HG03108 (cell line): ENCODE results near the gene GNRH2.
"Not testable (repeated sequence)": the region's sequence is repeated elsewhere in the genome, so short reads cannot be mapped to it uniquely, and the experiment has no call there.

ENCODE experiments used
- ATAC-seq: cut with Tn5 transposase; IDR thresholded peaks from one replicate; pipeline ENCODE4 v1.9.1; 2021; ENCODE audit warnings: moderate library complexity; ENCODE audit not compliant: unreplicated experiment

GNRH2 gene

GRCh38 chr20:3072530-3073250 lies 29.3 kb downstream of the GNRH2 start:
- ATAC-seq, result no peak

GRCh38 chr20:3073251-3073643 lies 29.8 kb downstream of the GNRH2 start:
- not testable (repeated sequence) for ATAC-seq

- no peak for ATAC-seq
Measured at GRCh38 chr20:3074812-3075211, 31.4 kb downstream of the GNRH2 start.

- ATAC-seq, result not testable (repeated sequence)
Measured at GRCh38 chr20:3075315-3075714, 31.9 kb downstream of the GNRH2 start.

GRCh38 chr20:3077618-3078134 lies 34.3 kb downstream of the GNRH2 start:
- ATAC-seq, result no peak

- no peak for ATAC-seq
Measured at GRCh38 chr20:3080939-3081388, 37.5 kb downstream of the GNRH2 start.

- no peak for ATAC-seq
Measured at GRCh38 chr20:3081641-3082040, 38.2 kb downstream of the GNRH2 start.

- ATAC-seq, result no peak
Measured at GRCh38 chr20:3082306-3082951, 39.0 kb downstream of the GNRH2 start.

GRCh38 chr20:3082955-3083952 lies 39.8 kb downstream of the GNRH2 start:
- ATAC-seq, result no peak

GRCh38 chr20:3084283-3084985 lies 41.0 kb downstream of the GNRH2 start, which contains the start of gene AVP:
AVP (minus strand) TSS chr20:3084724; CDS start chr20:3084674, 50 bp downstream.
- no peak for ATAC-seq

- ATAC-seq, result no peak
Measured at GRCh38 chr20:3084986-3085360, 41.6 kb downstream of the GNRH2 start.

GRCh38 chr20:3085571-3086072 lies 42.2 kb downstream of the GNRH2 start:
- ATAC-seq, result no peak

GRCh38 chr20:3088031-3088430 lies 44.6 kb downstream of the GNRH2 start:
- ATAC-seq, result no peak

GRCh38 chr20:3090565-3090964 lies 47.1 kb downstream of the GNRH2 start:
- ATAC-seq, result no peak

GRCh38 chr20:3092611-3093379 lies 49.4 kb downstream of the GNRH2 start:
- no peak for ATAC-seq

- no peak for ATAC-seq
Measured at GRCh38 chr20:3093861-3094361, 50.5 kb downstream of the GNRH2 start.

- ATAC-seq, result no peak
Measured at GRCh38 chr20:3094848-3095629, 51.6 kb downstream of the GNRH2 start.
